MCF 10A (cell line): ENCODE results near the gene PDHX. TPM values are rescaled to one million over a fixed set of nuclear protein-coding genes. Genes with fewer than 3 reads are reported as not detected.

Experiments used
- BruUV-seq: library from RNA; stranded (reverse); fragments of 400-500 nt; replicated peaks from 2 replicates; lab custom pipeline; 2021; lab: Mats Ljungman, UMichigan
- CTCF ChIA-PET: fragments of 300-600 bp; sonication (Branson Sonifier 250); formaldehyde crosslinking; extraction: SDS; loops from one replicate; lab custom pipeline; 2021; ENCODE audit warnings: antibody characterized with exemption, inconsistent platforms; lab: Yijun Ruan, JAX
- POLR2A ChIA-PET: fragments of 300-600, 350-650 bp; sonication (Branson Sonifier 250); formaldehyde crosslinking; extraction: SDS; loops from one replicate; lab custom pipeline; 2020; ENCODE audit warnings: antibody characterized with exemption, inconsistent platforms; lab: Yijun Ruan, JAX
- DNase-seq: peaks from one replicate; pipeline ENCODE4 v3.0.0-alpha.2; 2018; ENCODE audit not compliant: unreplicated experiment
- H3K27ac Mint-ChIP-seq: one replicate; pipeline ENCODE4 v1.8.0; 2022; ENCODE audit warnings: mild to moderate bottlenecking, low read depth, mixed read lengths; ENCODE audit not compliant: unreplicated experiment
- H3K27me3 Mint-ChIP-seq: one replicate; pipeline ENCODE4 v1.8.0; 2022; ENCODE audit warnings: mixed read lengths; ENCODE audit not compliant: insufficient read depth, unreplicated experiment
- H3K36me3 Mint-ChIP-seq: one replicate; pipeline ENCODE4 v1.8.0; 2022; ENCODE audit warnings: mild to moderate bottlenecking, moderate library complexity, mixed read lengths; ENCODE audit not compliant: insufficient read depth, unreplicated experiment
- H3K4me1 Mint-ChIP-seq: one replicate; pipeline ENCODE4 v1.8.0; 2022; ENCODE audit warnings: mixed read lengths; ENCODE audit not compliant: insufficient read depth, unreplicated experiment
- H3K4me3 Mint-ChIP-seq: one replicate; pipeline ENCODE4 v1.8.0; 2022; ENCODE audit warnings: mild to moderate bottlenecking, moderate library complexity, mixed read lengths; ENCODE audit not compliant: unreplicated experiment
- H3K9me3 Mint-ChIP-seq: one replicate; pipeline ENCODE4 v1.8.0; 2022; ENCODE audit warnings: mixed read lengths; ENCODE audit not compliant: unreplicated experiment
- intact Hi-C: fragments of 100-400 bp; cut with micrococcal nuclease; formaldehyde crosslinking; loops from 2 replicates; pipeline ENCODE4 v1.14.1; 2022
- total RNA-seq: library from RNA; stranded (reverse); gene quantifications from 2 replicates; pipeline ENCODE4 v1.2.3, GENCODE V29; 2022
- TF ChIP-seq, protein P1 (sequence below): fragments of 200-600 bp; IDR thresholded peaks from one replicate; pipeline ENCODE4 v1.8.0; 2022; ENCODE audit warnings: antibody characterized with exemption, mild to moderate bottlenecking; ENCODE audit not compliant: unreplicated experiment

PDHX gene
- total RNA-seq, 1 experiment from 2014 or later = 35.9 TPM

DNA sequence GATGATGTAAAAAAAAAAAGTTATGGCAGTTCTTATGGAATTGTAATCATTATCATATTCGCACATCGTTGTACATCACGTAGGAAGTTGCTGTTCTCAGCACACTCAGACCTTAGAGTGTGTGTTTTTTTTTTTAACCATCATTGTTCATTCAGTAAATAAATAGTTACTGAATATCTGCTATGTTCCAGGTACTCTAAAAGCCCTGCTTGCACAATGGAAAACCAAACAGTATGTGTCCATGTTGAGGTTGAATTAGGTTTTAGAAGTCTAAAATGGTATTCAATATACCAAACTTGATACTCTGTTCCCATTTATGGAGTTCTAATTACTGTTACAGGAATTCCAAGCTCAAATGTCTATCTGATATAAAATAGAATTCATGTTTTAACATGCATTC is 41.2 kb downstream of the PDHX start:
- no peaks in the 10 kb centered on the region for H3K27me3 Mint-ChIP-seq
- intact Hi-C loops = no loop called here
- TF ChIP-seq, protein P1, sequence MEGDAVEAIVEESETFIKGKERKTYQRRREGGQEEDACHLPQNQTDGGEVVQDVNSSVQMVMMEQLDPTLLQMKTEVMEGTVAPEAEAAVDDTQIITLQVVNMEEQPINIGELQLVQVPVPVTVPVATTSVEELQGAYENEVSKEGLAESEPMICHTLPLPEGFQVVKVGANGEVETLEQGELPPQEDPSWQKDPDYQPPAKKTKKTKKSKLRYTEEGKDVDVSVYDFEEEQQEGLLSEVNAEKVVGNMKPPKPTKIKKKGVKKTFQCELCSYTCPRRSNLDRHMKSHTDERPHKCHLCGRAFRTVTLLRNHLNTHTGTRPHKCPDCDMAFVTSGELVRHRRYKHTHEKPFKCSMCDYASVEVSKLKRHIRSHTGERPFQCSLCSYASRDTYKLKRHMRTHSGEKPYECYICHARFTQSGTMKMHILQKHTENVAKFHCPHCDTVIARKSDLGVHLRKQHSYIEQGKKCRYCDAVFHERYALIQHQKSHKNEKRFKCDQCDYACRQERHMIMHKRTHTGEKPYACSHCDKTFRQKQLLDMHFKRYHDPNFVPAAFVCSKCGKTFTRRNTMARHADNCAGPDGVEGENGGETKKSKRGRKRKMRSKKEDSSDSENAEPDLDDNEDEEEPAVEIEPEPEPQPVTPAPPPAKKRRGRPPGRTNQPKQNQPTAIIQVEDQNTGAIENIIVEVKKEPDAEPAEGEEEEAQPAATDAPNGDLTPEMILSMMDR = no peak
- H3K4me3 Mint-ChIP-seq = no peak overlapping the region
- peaks cover 39% of the 10 kb centered on the region for H3K36me3 Mint-ChIP-seq
- peaks cover 5% of the 10 kb centered on the region for H3K4me1 Mint-ChIP-seq
- CTCF ChIA-PET = interaction anchor here (0.6 kb wide), 1 partner anchor 9 kb away, joined by 4 read pairs; no protein-coding TSS in a partner anchor
- DNase-seq = no peak
- no peak overlapping the region for H3K27ac Mint-ChIP-seq
- BruUV-seq = no TSS peak
- POLR2A ChIA-PET = interaction anchor here (0.6 to 1.5 kb wide), 3 partner anchors 11 to 242 kb away, joined by 3 to 5 read pairs (median 3); no protein-coding TSS in a partner anchor
- H3K9me3 Mint-ChIP-seq = no peaks in the 10 kb centered on the region

- H3K27ac Mint-ChIP-seq = peak overlapping the region; percentile 55
- H3K9me3 Mint-ChIP-seq = no peaks in the 10 kb centered on the region
- DNase-seq = no peak
- H3K4me1 Mint-ChIP-seq = peaks cover 5% of the 10 kb centered on the region
- no peak overlapping the region for H3K4me3 Mint-ChIP-seq
- no TSS peak for BruUV-seq
- POLR2A ChIA-PET = interaction anchor here (0.7 to 1.2 kb wide), 5 partner anchors 10 to 432 kb away, joined by 3 to 5 read pairs (median 4); no protein-coding TSS in a partner anchor
- intact Hi-C loops = no loop called here
- H3K27me3 Mint-ChIP-seq = no peaks in the 10 kb centered on the region
- peaks cover 37% of the 10 kb centered on the region for H3K36me3 Mint-ChIP-seq
- CTCF ChIA-PET = interaction anchor here (0.6 to 1.0 kb wide), 3 partner anchors 16 to 688 kb away, joined by 3 to 5 read pairs (median 3); no protein-coding TSS in a partner anchor
- TF ChIP-seq, protein P1 = no peak
These were observed 43.4 kb downstream of the PDHX start for GRCh38 chr11:34959770-34960169.

- Mint-ChIP-seq H3K27ac (peak overlapping the region; percentile 55), H3K4me1 (peaks cover 5% of the 10 kb centered on the region), H3K27me3 (no peaks in the 10 kb centered on the region), H3K4me3 (no peak overlapping the region), H3K36me3 (peaks cover 37% of the 10 kb centered on the region), H3K9me3 (no peaks in the 10 kb centered on the region)
- no TSS peak for BruUV-seq
- ChIA-PET CTCF (interaction anchor here (0.6 to 1.0 kb wide), 3 partner anchors 17 to 527 kb away, joined by 3 read pairs; no protein-coding TSS in a partner anchor), POLR2A (interaction anchor here (0.6 to 1.2 kb wide), 6 partner anchors 10 to 432 kb away, joined by 3 to 5 read pairs (median 4); no protein-coding TSS in a partner anchor)
- TF ChIP-seq, protein P1 = no peak
- peak; percentile 7 for DNase-seq
- intact Hi-C loops = no loop called here
These were observed 43.9 kb downstream of the PDHX start for GRCh38 chr11:34960277-34960676.

DNA sequence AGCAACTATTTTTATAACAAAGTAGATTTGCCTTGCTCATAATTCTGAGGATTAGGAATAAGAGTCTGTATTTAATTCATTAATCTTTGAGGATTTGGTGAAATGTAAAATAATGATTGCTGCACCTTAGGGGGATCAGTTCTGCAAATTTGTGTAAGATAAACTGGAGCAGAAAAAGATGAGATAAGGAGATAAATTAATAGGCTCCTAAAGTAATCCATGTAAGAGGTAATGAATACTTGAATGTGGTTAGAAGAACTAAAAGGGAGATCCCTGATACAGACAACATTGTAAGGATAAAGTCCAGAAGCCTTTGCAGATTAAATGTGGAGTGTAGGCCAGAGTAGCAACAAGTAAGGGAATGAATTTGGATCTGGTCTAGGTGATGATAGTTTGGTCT is 45.6 kb downstream of the PDHX start:
- POLR2A ChIA-PET = interaction anchor here (0.7 kb wide), 1 partner anchor 431 kb away, joined by 3 read pairs; no protein-coding TSS in a partner anchor
- intact Hi-C loops = no loop called here
- Mint-ChIP-seq H3K27me3 (no peaks in the 10 kb centered on the region), H3K9me3 (no peaks in the 10 kb centered on the region), H3K27ac (no peak overlapping the region), H3K4me3 (no peak overlapping the region), H3K36me3 (peaks cover 40% of the 10 kb centered on the region), H3K4me1 (peaks cover 5% of the 10 kb centered on the region)
- TF ChIP-seq, protein P1 = no peak
- no peak for DNase-seq
- CTCF ChIA-PET = interaction anchor here (0.7 kb wide), 1 partner anchor 79 kb away, joined by 3 read pairs; no protein-coding TSS in a partner anchor
- no TSS peak for BruUV-seq
